H1 (cell line): ENCODE results near the gene TOMM6. TPM values are rescaled to one million over a fixed set of nuclear protein-coding genes. Genes with fewer than 3 reads are reported as not detected.
A peak's percentile ranks its signal among the peaks of the same experiment; 100 is the strongest.

Experiments
- CHD2 ChIP-seq: IDR thresholded peaks from 2 replicates; pipeline ENCODE4 v1.6.1; 2012; ENCODE audit warnings: low read length, improper control_type of control experiment
- EGR1 ChIP-seq: IDR thresholded peaks from 2 replicates; pipeline ENCODE4 v1.6.1; 2011; ENCODE audit warnings: low read depth, low read length, borderline replicate concordance
- KDM4A ChIP-seq: IDR thresholded peaks from one replicate; pipeline ENCODE4 v1.7.1; 2012; ENCODE audit warnings: low read depth, mild to moderate bottlenecking, moderate library complexity, low read length, inconsistent platforms; ENCODE audit not compliant: severe bottlenecking
- RNF2 ChIP-seq: fragments of 200-900, 300-1000 bp; sonication (generic); IDR thresholded peaks from 2 replicates; pipeline ENCODE4 v1.7.1; 2016; ENCODE audit warnings: borderline replicate concordance, low read depth, mild to moderate bottlenecking, antibody characterized with exemption, low read length; ENCODE audit not compliant: poor library complexity, severe bottlenecking; ENCODE audit errors: missing control alignments
- SIN3A ChIP-seq, 2 experiments: IDR thresholded peaks in 1 of 2; conservative IDR thresholded peaks in 1 of 2; 2 replicates each; pipeline ENCODE4 v1.6.1; 2011 to 2012; ENCODE audit warnings: low read length in 2 of 2, improper control_type of control experiment in 1 of 2, low read depth in 1 of 2, mild to moderate bottlenecking in 1 of 2
- SP2 ChIP-seq: IDR thresholded peaks from 2 replicates; pipeline ENCODE4 v1.6.1; 2012; ENCODE audit warnings: mild to moderate bottlenecking, low read length, inconsistent platforms
- YY1 ChIP-seq: IDR thresholded peaks from 2 replicates; pipeline ENCODE4 v1.6.1; 2011; ENCODE audit warnings: low read depth, mild to moderate bottlenecking, low read length
- ZNF274 ChIP-seq: IDR thresholded peaks from 2 replicates; pipeline ENCODE4 v1.7.0; 2012; ENCODE audit warnings: low read length, borderline replicate concordance; ENCODE audit errors: extremely low read depth
- polyA plus RNA-seq, 7 experiments: library from polyadenylated mRNA; depleted of rRNA in 3 of 7; stranded (reverse) in 5 of 7; unstranded in 2 of 7; fragments of >200 nt in 5 of 7; fragments of 200-250 nt in 2 of 7; gene quantifications; 1 replicate in 5 of 7; 2 replicates in 1 of 7; 4 replicates in 1 of 7; pipeline versions ENCODE4 v1.2.1 to v1.2.3, GENCODE V29; 2011 to 2013; ENCODE audit warnings: missing spikeins in 2 of 7, mixed read lengths in 2 of 7
- total RNA-seq: library from RNA; stranded (reverse); fragmentation: NEBNext Ultra II Directional; extraction: Animal tissue kit (Norgen Biotek cat#: 25700); gene quantifications from 2 replicates; pipeline ENCODE4 v1.2.1, GENCODE V29; 2021

Gene TOMM6
- total and polyA plus RNA-seq, 2 of the 8 experiments (the other 6 are each of a cell fraction or from before 2014, with no cell fraction given) = 228 to 560 TPM

GRCh38 chr6:41779788-41780550, 7.5 kb upstream of the TOMM6 start, which contains the start of gene FRS3 (continued):
- TF ChIP-seq SP2 = peak; percentile 98
- peak; percentile 49; the same call in 1 of the 2 replicates for TF ChIP-seq YY1
- no peak for TF ChIP-seq ZNF274
- no peak for TF ChIP-seq RNF2
- TF ChIP-seq CHD2 = peak; percentile 71
- no peak for TF ChIP-seq KDM4A
- TF ChIP-seq EGR1 = peak; percentile 98
- TF ChIP-seq SIN3A (conservative IDR thresholded peaks at IDR 0.05 in 1 of 2, IDR thresholded peaks at IDR 0.05 in 1 of 2; ENCODE audit: low read depth in 1 of 2, low read length in 2 of 2) = peak; percentile 69 to 73; a peak in 2 of 4 replicates
